Activated B cell treated with CpG ODN at 0.5 μM for 24 hours (primary cell): Measurements from ENCODE around the gene ATF6. TPM values are rescaled to one million over a fixed set of nuclear protein-coding genes. Genes with fewer than 3 reads are reported as not detected.
A peak's percentile ranks its signal among the peaks of the same experiment; 100 is the strongest.

Experiments used
- ATAC-seq: fragments of 200-7000 bp; cut with Tn5 transposase; one replicate; pipeline ENCODE4 v1.10.0; 2021; ENCODE audit warnings: low read depth, mild to moderate bottlenecking, moderate library complexity
- CTCF ChIA-PET: fragments of 350-600 bp; sonication (Branson Sonifier 250); formaldehyde crosslinking; loops from one replicate; lab custom pipeline; 2021; ENCODE audit warnings: antibody characterized with exemption; lab: Charles Lee
- POLR2A ChIA-PET: fragments of 350-600 bp; sonication (Branson Sonifier 250); formaldehyde crosslinking; loops from one replicate; lab custom pipeline; 2021; ENCODE audit warnings: antibody characterized with exemption; lab: Charles Lee
- DNase-seq: peaks from one replicate; pipeline ENCODE4 v3.0.0; 2022
- H3K27ac Mint-ChIP-seq: one replicate; pipeline ENCODE4 v1.8.0; 2020; ENCODE audit warnings: mixed read lengths
- H3K27me3 Mint-ChIP-seq: one replicate; pipeline ENCODE4 v1.8.0; 2021; ENCODE audit warnings: mixed read lengths
- H3K36me3 Mint-ChIP-seq: one replicate; pipeline ENCODE4 v1.8.0; 2021; ENCODE audit warnings: low read depth, mixed read lengths
- H3K4me1 Mint-ChIP-seq: one replicate; pipeline ENCODE4 v1.8.0; 2021; ENCODE audit warnings: mixed read lengths
- H3K4me3 Mint-ChIP-seq: one replicate; pipeline ENCODE4 v1.8.0; 2020; ENCODE audit warnings: mild to moderate bottlenecking, mixed read lengths
- H3K9me3 Mint-ChIP-seq: one replicate; pipeline ENCODE4 v1.8.0; 2020; ENCODE audit warnings: mixed read lengths
- intact Hi-C: fragments of 100-400 bp; cut with micrococcal nuclease; formaldehyde crosslinking; loops from one replicate; pipeline ENCODE4 v1.15.1; 2024
- total RNA-seq: library from RNA; stranded (reverse); gene quantifications from 2 replicates; pipeline ENCODE4 v1.2.3, GENCODE V29; 2022
- TF ChIP-seq, protein P1 (sequence below): fragments of 200-600 bp; IDR thresholded peaks from one replicate; pipeline ENCODE4 v1.8.0; 2022; ENCODE audit warnings: antibody characterized with exemption, mild to moderate bottlenecking

The ATF6 gene
- total RNA-seq, 1 donor from 2014 or later: 24.6 TPM

GRCh38 chr1:161978011-161978790, 212.1 kb downstream of the ATF6 start:
- ATAC-seq (peak; percentile 45), DNase-seq (no peak)
- peaks cover 7% of the 10 kb centered on the region for H3K27me3 Mint-ChIP-seq
- H3K27ac Mint-ChIP-seq: no peak overlapping the region
- H3K36me3 Mint-ChIP-seq: no peaks in the 10 kb centered on the region
- TF ChIP-seq, protein P1, sequence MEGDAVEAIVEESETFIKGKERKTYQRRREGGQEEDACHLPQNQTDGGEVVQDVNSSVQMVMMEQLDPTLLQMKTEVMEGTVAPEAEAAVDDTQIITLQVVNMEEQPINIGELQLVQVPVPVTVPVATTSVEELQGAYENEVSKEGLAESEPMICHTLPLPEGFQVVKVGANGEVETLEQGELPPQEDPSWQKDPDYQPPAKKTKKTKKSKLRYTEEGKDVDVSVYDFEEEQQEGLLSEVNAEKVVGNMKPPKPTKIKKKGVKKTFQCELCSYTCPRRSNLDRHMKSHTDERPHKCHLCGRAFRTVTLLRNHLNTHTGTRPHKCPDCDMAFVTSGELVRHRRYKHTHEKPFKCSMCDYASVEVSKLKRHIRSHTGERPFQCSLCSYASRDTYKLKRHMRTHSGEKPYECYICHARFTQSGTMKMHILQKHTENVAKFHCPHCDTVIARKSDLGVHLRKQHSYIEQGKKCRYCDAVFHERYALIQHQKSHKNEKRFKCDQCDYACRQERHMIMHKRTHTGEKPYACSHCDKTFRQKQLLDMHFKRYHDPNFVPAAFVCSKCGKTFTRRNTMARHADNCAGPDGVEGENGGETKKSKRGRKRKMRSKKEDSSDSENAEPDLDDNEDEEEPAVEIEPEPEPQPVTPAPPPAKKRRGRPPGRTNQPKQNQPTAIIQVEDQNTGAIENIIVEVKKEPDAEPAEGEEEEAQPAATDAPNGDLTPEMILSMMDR: no peak
- no peak overlapping the region for H3K4me3 Mint-ChIP-seq
- CTCF ChIA-PET: no interaction called here
- POLR2A ChIA-PET: no interaction called here
- no peaks in the 10 kb centered on the region for H3K4me1 Mint-ChIP-seq
- intact Hi-C loops: no loop called here
- no peaks in the 10 kb centered on the region for H3K9me3 Mint-ChIP-seq

DNA sequence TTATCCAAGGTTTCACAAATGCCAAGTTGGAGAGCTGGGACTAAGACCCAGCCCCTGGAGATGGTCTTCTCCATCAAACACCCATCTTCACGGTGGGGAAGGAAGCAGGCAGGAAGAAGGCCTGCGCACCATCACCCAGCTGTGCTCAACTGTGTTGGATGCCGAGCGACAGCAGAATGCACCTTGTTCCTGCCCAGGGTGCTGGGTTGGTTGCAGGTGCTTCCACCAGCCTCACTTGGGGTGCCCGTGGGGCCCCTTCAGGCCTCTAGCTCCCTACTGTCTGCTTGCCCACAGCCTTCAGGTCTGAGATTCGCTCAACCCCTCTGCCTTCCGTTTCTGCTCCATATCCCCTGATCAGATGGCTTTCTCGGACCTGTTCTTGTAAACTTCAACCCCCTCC, 215.0 kb downstream of the ATF6 start:
- TF ChIP-seq, protein P1: no peak
- POLR2A ChIA-PET: no interaction called here
- DNase-seq (no peak), ATAC-seq (no peak)
- Mint-ChIP-seq H3K4me3 (no peak overlapping the region), H3K4me1 (no peaks in the 10 kb centered on the region), H3K36me3 (no peaks in the 10 kb centered on the region), H3K27ac (no peak overlapping the region), H3K9me3 (no peaks in the 10 kb centered on the region), H3K27me3 (peaks cover 14% of the 10 kb centered on the region)
- CTCF ChIA-PET: no interaction called here
- intact Hi-C loops: no loop called here

DNA sequence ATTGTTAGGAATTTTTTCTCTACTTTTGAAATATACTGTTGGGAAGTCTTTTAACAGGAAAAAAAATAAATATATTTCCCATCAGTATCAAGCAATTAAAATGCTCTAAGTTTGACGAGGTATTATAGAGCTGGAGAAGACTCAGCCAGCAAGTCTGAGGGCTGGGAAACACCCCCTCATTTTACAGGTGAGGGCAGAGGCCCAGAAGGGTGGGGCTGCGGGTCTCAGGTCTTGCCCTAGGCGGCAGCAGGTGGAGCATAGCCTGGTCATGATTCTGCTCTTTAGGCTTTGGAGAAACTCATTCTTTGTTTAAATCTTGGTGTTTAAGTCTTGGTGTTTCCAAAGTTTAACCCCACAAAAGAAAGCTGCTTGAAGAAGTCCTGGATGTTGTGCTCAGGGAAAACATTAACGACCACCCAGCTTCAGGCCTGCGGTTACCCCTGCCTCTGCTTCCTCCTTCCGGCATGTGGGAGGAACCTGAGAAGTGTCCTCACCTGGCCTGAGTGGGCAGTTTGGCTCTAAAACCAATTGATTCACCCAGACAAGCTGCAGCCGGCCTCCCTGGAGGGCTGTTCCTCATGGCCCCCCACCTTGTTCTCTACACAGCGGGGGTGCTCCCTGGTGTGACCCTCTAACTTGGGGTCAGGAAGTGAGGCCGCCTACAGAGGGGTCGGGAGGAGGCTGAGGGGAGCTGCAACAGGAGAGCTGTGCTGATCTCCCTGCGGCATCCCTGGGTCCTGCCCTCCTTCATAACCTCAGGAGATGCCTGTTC, 215.8 kb downstream of the ATF6 start:
- Mint-ChIP-seq H3K27me3 (peaks cover 14% of the 10 kb centered on the region), H3K4me1 (no peaks in the 10 kb centered on the region), H3K36me3 (no peaks in the 10 kb centered on the region), H3K4me3 (no peak overlapping the region), H3K27ac (no peak overlapping the region), H3K9me3 (no peaks in the 10 kb centered on the region)
- POLR2A ChIA-PET: no interaction called here
- ATAC-seq (no peak), DNase-seq (no peak)
- CTCF ChIA-PET: no interaction called here
- intact Hi-C loops: no loop called here
- TF ChIP-seq, protein P1: no peak

- H3K4me3 Mint-ChIP-seq: no peak overlapping the region
- peaks cover 18% of the 10 kb centered on the region for H3K27me3 Mint-ChIP-seq
- ATAC-seq (no peak), DNase-seq (no peak)
- ChIA-PET CTCF (no interaction called here), POLR2A (no interaction called here)
- peaks cover 4% of the 10 kb centered on the region for H3K9me3 Mint-ChIP-seq
- H3K4me1 Mint-ChIP-seq: no peaks in the 10 kb centered on the region
- TF ChIP-seq, protein P1: no peak
- H3K27ac Mint-ChIP-seq: no peak overlapping the region
- intact Hi-C loops: no loop called here
- no peaks in the 10 kb centered on the region for H3K36me3 Mint-ChIP-seq
Measured at GRCh38 chr1:161982507-161982895, 216.4 kb downstream of the ATF6 start.

DNA sequence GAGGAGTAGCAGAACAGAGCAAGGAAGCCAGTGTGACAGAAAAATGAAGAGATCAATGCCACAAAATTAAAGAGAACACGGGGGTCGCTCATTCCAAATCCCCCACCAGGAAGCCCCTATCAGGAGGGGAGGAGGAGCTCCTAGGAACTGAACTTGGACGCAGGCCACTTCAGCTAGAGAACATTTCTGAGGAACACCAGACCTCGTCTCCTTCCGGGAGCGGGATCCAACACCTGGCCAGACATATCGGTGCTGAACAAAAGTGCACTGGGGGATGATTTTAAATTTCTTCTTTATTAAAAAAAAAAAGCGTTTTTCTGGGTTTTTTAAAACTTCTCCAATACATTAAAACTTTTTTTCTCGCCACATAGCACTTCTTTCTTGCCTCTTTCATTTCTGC, 216.8 kb downstream of the ATF6 start:
- ChIA-PET CTCF (no interaction called here), POLR2A (no interaction called here)
- H3K4me1 Mint-ChIP-seq: no peaks in the 10 kb centered on the region
- intact Hi-C loops: no loop called here
- no peak overlapping the region for H3K27ac Mint-ChIP-seq
- DNase-seq: no peak
- TF ChIP-seq, protein P1: no peak
- ATAC-seq: no peak
- H3K9me3 Mint-ChIP-seq: peaks cover 4% of the 10 kb centered on the region
- H3K36me3 Mint-ChIP-seq: no peaks in the 10 kb centered on the region
- H3K4me3 Mint-ChIP-seq: no peak overlapping the region
- peaks cover 18% of the 10 kb centered on the region for H3K27me3 Mint-ChIP-seq
